ENCODE measurements around the gene SLC12A9. TPM values are rescaled to one million over a fixed set of nuclear protein-coding genes. Genes with fewer than 3 reads are reported as not detected.

SLC12A9 gene
- polyA plus RNA-seq, 1 donor, result 26.0 TPM

Other genes with a start within 250 kb of the SLC12A9 start
- gene MOSPD3, start 240.2 kb upstream of the SLC12A9 start, polyA plus RNA-seq, result 13.7 TPM
- gene TFR2, start 211.2 kb upstream of the SLC12A9 start, polyA plus RNA-seq, result 2.7 TPM
- gene ACTL6B, start 196.3 kb upstream of the SLC12A9 start, polyA plus RNA-seq, result 2.9 TPM
- 193 TPM for gene GNB2, start 179.0 kb upstream of the SLC12A9 start, polyA plus RNA-seq
- gene GIGYF1, start 158.5 kb upstream of the SLC12A9 start, polyA plus RNA-seq, result 47.6 TPM
- 28.7 TPM for gene POP7, start 146.6 kb upstream of the SLC12A9 start, polyA plus RNA-seq
- gene EPO, start 132.2 kb upstream of the SLC12A9 start, polyA plus RNA-seq, result 0.19 TPM
- gene ZAN, start 119.1 kb upstream of the SLC12A9 start, polyA plus RNA-seq, result 0.04 TPM
- 30.4 TPM for gene EPHB4, start 25.2 kb upstream of the SLC12A9 start, polyA plus RNA-seq
- 46.1 TPM for gene TRIP6, start 14.7 kb downstream of the SLC12A9 start, polyA plus RNA-seq
- 118 TPM for gene SRRT, start 22.4 kb downstream of the SLC12A9 start, polyA plus RNA-seq
- 2.4 TPM for gene UFSP1, start 37.0 kb downstream of the SLC12A9 start, polyA plus RNA-seq
- 7.4 TPM for gene ACHE, start 43.2 kb downstream of the SLC12A9 start, polyA plus RNA-seq
- gene MUC3A, start 96.8 kb downstream of the SLC12A9 start, polyA plus RNA-seq, result 127 TPM
- 3.3 TPM for gene MUC12, start 116.9 kb downstream of the SLC12A9 start, polyA plus RNA-seq
- 139 TPM for gene MUC17, start 167.4 kb downstream of the SLC12A9 start, polyA plus RNA-seq
- 25.6 TPM for gene TRIM56, start 232.8 kb downstream of the SLC12A9 start, polyA plus RNA-seq

Measured in large intestine (tissue), 1 donor.